Measurements from ENCODE around the gene ZFYVE19.

The ZFYVE19 gene

GRCh38 chr15:40787991-40788390 lies 18.9 kb upstream of the ZFYVE19 start:
- no peak overlapping the region for H3K4me3 ChIP-seq (ENCODE audit: control insufficient read depth, low read depth, low read length)
- DNase-seq (ENCODE audit: low read depth) = no peak
- no peak for TF ChIP-seq CTCF (IDR thresholded peaks at IDR 0.05; ENCODE audit: control insufficient read depth, insufficient read depth, low read depth, low read length, missing control alignments)

DNA sequence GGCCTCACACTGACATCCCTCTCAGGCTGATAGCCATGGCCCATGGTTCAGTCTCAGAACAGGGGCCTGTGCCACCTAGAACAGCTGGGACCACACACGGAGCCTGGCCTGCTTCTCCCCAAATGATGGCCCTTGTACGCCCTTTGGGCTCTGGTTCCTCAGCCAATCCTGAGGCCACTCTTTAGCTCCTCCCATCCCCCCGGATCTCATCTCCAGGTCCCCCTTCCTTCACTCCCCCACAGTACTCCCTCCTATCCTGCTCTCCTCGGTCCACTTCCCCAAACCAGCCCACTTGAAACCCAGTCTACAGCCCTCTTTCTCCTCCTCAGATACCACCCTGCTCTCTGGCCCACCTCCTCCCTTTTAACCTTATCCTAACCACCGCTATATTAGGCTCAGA lies 17.8 kb upstream of the ZFYVE19 start:
- no peak overlapping the region for H3K4me3 ChIP-seq (ENCODE audit: control insufficient read depth, low read depth, low read length)
- DNase-seq (ENCODE audit: low read depth) = no peak
- TF ChIP-seq CTCF (IDR thresholded peaks at IDR 0.05; ENCODE audit: control insufficient read depth, insufficient read depth, low read depth, low read length, missing control alignments) = no peak

DNA sequence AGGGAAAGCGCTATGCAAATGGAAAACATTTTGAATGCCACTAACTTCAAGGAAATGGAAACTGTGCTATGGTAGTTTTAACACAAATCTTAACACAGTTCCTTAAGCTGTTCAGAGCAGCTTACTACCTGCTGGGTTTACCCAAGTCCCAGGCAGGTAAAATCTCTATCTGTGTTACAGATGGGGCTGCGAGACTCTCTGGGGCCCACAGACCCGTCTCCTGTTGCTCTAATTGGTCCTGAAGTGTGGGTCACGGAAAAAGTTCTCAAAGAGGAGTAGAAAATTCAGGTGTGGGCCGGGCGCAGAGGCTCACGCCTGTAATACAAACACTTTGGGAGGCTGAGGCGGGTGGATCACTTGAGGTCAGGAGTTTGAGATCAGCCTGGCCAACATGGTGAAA lies 16.9 kb upstream of the ZFYVE19 start:
- TF ChIP-seq CTCF (IDR thresholded peaks at IDR 0.05; ENCODE audit: control insufficient read depth, insufficient read depth, low read depth, low read length, missing control alignments) = no peak
- no peak for DNase-seq (ENCODE audit: low read depth)
- no peak overlapping the region for H3K4me3 ChIP-seq (ENCODE audit: control insufficient read depth, low read depth, low read length)

DNA sequence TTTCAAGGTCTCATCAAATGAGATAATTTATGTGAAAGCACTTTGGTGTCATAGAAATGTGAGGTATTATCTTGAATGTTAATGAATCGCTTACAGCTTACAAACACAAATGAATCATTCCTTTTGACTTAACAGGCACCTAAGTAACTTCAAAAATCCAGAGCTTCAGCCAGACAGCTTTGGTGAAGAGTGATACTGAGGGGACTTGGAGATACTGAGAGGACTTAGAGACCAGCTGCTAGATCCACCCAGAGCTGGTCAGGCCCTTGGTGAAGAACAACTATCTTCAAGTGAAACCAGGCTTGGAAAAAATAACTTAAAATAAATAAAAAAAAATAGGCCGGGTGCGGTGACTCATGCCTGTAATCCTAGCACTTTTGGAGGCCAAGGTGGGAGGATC lies 16.2 kb upstream of the ZFYVE19 start:
- DNase-seq (ENCODE audit: low read depth) = no peak
- no peak overlapping the region for H3K4me3 ChIP-seq (ENCODE audit: control insufficient read depth, low read depth, low read length)
- TF ChIP-seq CTCF (IDR thresholded peaks at IDR 0.05; ENCODE audit: control insufficient read depth, insufficient read depth, low read depth, low read length, missing control alignments) = no peak

DNA sequence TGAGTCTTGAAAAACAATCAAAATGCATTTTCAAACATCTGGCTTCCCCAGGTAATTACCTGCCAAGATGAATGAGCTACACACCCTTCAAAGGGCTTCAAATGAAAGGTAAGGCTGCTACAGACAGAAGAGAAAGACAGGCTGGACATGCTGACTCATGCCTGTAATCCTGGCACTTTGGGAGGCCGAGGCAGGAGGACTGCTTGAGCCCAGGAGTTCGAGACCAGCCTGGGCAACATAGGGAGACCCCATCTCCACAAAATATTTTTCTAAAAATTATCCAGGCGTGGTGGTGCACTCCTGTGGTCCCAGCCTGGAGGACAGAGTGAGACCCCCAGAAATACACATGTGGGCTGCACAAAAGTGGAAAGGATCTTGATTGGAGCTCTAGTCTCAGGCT lies 14.5 kb upstream of the ZFYVE19 start:
- no peak for DNase-seq (ENCODE audit: low read depth)
- no peak overlapping the region for H3K4me3 ChIP-seq (ENCODE audit: control insufficient read depth, low read depth, low read length)
- TF ChIP-seq CTCF (IDR thresholded peaks at IDR 0.05; ENCODE audit: control insufficient read depth, insufficient read depth, low read depth, low read length, missing control alignments) = no peak

- DNase-seq (ENCODE audit: low read depth) = peak; percentile 78
- TF ChIP-seq CTCF (IDR thresholded peaks at IDR 0.05; ENCODE audit: control insufficient read depth, insufficient read depth, low read depth, low read length, missing control alignments) = no peak
- H3K4me3 ChIP-seq (ENCODE audit: control insufficient read depth, low read depth, low read length) = no peak overlapping the region
These were observed 13.5 kb upstream of the ZFYVE19 start for GRCh38 chr15:40793216-40793989.

Measured in AG09309 (cell line).